Right ventricle myocardium inferior (tissue), 1 donor: ENCODE results near the gene ALDH1L2. TPM values are rescaled to one million over a fixed set of nuclear protein-coding genes. Genes with fewer than 3 reads are reported as not detected.

Experiments used
- ATAC-seq: fragments of 200-7000 bp; cut with Tn5 transposase; one replicate; pipeline ENCODE4 v1.9.1; 2020; ENCODE audit warnings: mild to moderate bottlenecking, moderate library complexity
- DNase-seq: peaks from one replicate; pipeline ENCODE4 v3.0.0; 2021; ENCODE audit errors: missing footprints
- intact Hi-C: fragments of 100-400 bp; cut with DNase I; formaldehyde crosslinking; loops from one replicate; pipeline ENCODE4 v1.11.0; 2022
- total RNA-seq: library from RNA; stranded (reverse); fragmentation: NEBNext Ultra II Directional; extraction: Animal tissue kit (Norgen Biotek cat#: 25700); gene quantifications from one replicate; pipeline ENCODE4 v1.2.1, GENCODE V29; 2021
- donor health status: DM: no; HTN: yes; CAD: no; lungs with severe emphysema.

Gene ALDH1L2
- total RNA-seq, 1 donor from 2014 or later, result 2.7 TPM

- intact Hi-C loops, result no loop called here
- ATAC-seq (no peak), DNase-seq (no peak)
Measured at GRCh38 chr12:105048315-105048714, 35.9 kb downstream of the ALDH1L2 start.

- DNase-seq, result no peak
- intact Hi-C loops, result no loop called here
- no peak for ATAC-seq
Measured at GRCh38 chr12:105047308-105047707, 37.0 kb downstream of the ALDH1L2 start.

DNA sequence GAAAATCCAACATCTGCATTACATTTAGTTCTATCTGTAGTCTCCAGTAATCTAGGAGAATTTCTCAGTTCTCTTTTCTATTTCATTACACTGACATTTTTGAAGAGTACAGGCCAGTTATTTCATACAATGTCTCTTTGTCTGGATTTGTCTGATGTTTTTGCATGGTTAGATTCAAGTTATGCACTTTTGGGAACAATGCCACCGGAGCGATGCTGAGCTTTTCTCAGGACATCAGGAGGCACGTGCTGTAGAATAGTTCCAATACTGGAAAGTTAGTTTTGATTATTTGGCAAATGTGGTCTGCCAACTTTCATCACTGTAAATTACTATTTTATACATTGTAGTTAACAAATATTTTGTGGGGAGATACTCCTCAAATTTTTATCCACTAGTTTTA, 43.1 kb downstream of the ALDH1L2 start:
- DNase-seq, result no peak
- no peak for ATAC-seq
- intact Hi-C loops, result no loop called here

- DNase-seq, result no peak
- intact Hi-C loops, result no loop called here
- no peak for ATAC-seq
Measured at GRCh38 chr12:105040476-105040875, 43.8 kb downstream of the ALDH1L2 start.

GRCh38 chr12:105036937-105037649, 47.2 kb downstream of the ALDH1L2 start:
- intact Hi-C loops, result no loop called here
- DNase-seq, result no peak
- no peak for ATAC-seq

DNA sequence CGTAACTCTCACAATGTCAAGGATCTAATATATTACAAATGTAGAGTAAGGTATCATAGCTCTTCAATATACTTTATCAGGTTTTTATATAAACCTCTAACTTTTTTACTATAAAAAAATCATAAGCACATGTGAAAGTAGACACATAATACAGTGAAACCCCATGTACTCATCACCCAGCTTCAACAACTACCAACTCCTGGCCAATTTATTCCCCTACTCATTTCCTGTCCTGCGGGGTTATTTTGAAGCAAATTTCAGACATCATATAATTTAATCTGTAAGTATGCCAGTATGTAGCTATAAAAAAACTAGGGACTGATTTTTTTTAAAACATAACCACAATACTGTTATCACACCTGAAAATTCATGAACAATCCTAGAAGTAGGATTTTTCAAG, 50.4 kb downstream of the ALDH1L2 start:
- DNase-seq (no peak), ATAC-seq (no peak)
- intact Hi-C loops, result no loop called here

DNA sequence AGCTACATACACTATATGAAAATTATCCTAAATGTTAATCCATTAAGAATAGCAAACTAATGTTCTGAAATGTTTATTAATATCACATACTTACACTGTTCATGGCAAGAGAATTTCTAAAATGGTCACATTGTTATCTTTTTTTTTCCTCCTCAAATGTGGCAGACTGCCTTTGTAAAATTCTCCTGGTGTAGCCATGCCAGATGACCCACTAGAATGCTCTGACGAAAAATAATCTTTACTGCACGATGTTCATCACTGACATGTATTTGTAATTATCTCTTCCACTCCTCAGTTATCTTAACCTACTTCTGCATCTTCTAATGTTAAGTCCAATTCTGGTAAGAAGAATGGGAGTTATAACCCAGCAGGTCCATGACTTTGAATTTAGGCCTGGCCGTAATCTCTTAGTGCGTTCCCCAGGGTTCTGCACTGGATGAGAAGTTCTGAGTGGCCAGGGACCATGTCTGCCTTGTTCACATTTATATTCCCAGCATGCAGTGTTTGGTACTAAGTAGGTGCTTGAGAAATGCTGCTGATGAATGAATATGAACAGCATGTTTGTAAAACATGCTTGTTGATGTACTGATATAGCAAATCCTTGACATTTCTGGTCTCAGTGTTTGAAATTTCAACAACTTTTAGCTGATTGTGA, 51.4 kb downstream of the ALDH1L2 start:
- no peak for DNase-seq
- intact Hi-C loops, result no loop called here
- ATAC-seq, result no peak

- ATAC-seq (no peak), DNase-seq (no peak)
- intact Hi-C loops, result no loop called here
Measured at GRCh38 chr12:105030820-105031807, 53.1 kb downstream of the ALDH1L2 start.

DNA sequence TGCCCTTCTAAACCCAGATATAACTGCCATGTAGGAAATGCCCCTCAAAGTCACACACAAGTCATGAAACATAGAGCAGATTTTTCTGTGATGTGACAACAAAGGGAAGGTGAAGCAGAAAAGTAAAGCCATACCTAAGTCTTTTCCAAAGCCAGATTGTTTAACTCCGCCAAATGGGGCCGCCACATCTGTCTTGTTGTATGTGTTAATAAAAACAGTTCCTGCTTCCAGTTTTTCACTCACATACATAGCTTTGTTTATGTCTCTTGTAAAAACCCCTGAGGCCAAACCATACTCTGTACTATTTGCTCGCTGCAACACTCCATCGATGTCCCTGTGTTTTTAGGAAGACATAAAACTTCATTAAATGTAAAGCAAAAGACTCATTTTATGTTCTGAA, 57.8 kb downstream of the ALDH1L2 start:
- intact Hi-C loops, result no loop called here
- no peak for ATAC-seq
- DNase-seq, result no peak

GRCh38 chr12:105025890-105026289, 58.4 kb downstream of the ALDH1L2 start:
- no peak for DNase-seq
- intact Hi-C loops, result no loop called here
- peak; percentile 87 for ATAC-seq

DNA sequence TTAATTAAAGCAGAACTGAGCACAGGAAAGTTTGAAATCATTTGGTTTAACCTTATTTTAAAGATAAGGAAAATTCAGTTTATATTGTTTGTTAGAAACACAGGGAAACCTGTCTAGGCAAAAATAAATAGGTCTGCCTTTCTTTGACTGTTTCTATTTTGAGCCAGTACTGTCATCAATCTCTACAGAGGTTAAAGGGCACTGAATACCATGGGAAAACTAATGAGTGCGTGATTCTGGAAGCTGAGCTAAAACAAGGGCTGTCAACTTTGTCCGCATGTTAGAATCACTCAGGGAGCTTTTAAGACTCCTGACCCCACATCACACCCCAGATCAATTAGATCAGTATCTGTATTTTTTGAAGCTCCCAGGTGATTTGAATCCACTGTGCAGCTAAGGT, 59.3 kb downstream of the ALDH1L2 start:
- intact Hi-C loops, result no loop called here
- DNase-seq (no peak), ATAC-seq (no peak)

DNA sequence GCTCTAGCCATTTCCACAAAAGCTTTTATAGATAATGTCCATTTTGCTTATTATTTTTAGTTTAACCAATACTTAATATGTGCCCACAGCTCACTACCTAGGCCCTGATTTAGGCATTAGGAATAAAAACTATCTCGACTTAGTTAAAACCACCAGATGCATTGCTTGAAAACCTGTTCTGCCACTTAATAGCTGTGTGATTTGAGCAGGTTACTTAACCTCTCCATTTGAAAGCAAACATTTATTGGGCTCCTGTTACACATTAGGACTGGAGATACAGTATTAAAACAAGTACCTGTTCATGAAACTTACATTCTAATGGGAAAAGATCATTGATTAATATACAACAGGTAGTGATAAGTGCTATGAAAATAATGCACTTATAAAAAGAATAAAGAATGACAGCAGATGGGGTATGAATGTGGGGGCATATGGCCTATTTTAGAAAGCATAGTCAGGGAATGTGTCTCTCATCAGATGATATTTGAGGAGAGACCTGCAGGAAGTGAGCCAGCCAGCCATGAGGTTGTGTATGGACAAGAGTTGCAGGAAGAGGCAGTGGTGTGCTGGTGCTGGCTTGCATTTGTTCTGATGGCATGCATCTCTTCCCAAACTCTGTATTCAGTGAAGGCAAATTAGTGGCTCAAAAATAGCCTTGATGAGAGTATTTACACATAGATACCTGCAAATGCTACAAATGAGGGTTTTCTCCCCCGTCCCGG, 63.9 kb downstream of the ALDH1L2 start:
- intact Hi-C loops, result no loop called here
- ATAC-seq, result no peak
- no peak for DNase-seq

DNA sequence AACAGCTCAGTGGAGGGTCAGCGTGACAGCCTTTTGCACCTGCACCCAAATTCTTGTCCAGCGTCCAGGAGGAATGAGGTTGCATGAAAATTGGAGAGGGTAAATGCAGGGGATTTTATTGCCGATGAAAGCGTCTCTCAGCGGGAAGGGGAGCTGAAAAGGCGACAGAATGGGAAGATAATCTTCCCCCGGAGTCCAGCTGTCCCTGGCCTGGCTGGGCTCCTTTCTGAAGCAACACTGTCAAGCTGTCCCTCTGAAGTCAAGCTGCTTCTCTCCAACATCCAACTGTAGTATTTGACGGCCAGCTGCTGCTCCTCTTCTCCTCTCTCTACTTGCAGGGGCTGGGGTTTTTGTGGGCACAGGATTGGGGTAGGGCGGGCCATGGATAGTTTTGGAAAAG, 65.5 kb downstream of the ALDH1L2 start:
- no peak for ATAC-seq
- intact Hi-C loops, result no loop called here

DNA sequence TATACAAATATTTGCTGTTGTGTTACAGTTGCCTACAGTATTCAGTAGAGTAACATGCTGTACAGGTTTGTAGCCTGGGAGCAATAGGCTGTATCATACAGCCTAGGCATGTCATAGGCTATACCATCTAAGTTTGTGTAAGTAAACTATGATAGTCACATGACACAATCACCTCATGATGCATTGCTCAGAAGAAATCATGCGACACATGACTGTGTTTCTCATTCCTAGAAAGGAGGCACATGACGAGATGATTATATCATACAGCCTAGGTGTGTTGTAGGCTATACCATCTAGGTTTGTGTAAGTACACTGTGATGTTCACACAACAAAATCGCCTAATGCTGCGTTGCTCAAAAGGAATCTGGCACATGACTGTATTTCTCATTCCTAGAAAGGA, 66.2 kb downstream of the ALDH1L2 start:
- no peak for DNase-seq
- ATAC-seq, result no peak
- intact Hi-C loops, result no loop called here

More for the DNA sequence above, 65.5 kb downstream of the ALDH1L2 start:
- no peak for DNase-seq

DNA sequence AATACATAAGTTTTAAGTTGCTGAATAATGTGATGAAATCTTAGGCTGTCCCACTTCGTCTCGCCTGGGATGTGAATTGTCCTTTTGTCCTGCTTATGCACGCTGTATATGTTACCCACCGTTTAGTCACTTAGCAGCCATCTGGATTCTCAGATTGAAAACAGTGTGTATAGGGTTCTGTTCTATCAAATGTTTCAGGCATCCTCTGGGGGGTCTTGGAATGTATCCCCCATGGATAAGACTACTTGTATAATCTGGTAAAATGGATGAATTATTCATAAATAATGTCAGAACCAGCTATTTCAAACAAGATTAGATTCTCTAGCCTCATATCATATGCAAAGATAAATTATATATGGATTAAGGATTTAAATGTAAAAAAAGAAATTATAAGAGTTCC, 68.7 kb downstream of the ALDH1L2 start:
- intact Hi-C loops, result no loop called here
- ATAC-seq (no peak), DNase-seq (no peak)

DNA sequence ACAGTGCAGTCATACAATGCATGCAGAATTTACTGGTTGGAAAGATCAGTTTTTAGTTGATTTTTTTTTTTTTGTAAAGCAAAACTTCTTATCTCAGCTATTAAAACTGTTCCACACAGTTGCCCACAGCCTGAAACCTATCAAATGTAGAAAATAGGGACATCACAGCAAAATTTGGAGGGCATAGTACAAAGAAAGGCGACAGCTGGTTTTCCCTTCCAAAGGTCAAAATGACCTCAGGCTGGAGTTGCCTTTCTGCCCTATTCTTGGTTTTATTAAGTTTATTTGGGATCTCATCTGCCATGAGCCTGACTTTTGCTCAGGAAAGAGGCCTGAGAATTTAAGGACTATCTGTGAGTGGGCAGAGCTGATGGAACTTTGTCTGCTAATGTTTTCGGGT, 69.7 kb downstream of the ALDH1L2 start:
- ATAC-seq, result no peak
- intact Hi-C loops, result no loop called here
- no peak for DNase-seq

DNA sequence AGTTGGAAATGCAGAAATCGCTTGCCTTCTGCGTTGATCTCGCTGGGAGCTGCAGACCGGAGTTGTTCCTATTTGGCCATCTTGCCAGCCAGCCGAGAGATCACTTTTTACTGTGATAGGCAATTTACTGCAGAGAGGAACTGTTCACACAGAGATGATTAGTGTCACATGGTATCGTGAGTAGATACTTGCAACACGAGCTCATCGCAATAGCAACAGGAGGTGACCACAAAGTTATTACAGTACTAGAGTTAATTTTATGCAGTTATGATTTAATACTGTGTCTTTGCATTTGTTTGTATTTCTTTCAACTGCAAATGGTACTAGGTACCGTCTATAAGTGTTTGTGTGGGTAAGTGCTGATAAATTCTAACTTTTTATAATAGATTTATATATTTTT, 70.4 kb downstream of the ALDH1L2 start:
- DNase-seq (no peak), ATAC-seq (no peak)
- intact Hi-C loops, result no loop called here

DNA sequence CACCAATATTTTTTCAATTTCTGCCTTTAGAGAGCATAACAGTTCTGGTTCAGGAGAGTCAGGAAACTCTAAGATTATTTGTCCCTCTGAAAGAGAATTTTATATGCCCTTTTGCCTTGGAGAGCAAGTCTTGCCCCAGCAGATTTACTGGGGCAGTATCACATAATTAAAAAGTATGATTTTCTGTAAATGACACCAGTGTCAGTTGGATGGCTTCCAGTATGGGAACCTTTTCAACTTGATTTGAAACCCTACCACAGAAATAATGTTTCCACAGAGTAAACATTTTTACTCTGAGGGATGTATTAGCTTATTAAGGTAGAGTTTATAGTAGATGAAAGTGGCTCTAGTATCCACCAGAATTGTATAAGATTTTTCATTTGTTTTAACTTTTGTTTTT, 82.8 kb downstream of the ALDH1L2 start:
- no peak for ATAC-seq
- intact Hi-C loops, result no loop called here

DNA sequence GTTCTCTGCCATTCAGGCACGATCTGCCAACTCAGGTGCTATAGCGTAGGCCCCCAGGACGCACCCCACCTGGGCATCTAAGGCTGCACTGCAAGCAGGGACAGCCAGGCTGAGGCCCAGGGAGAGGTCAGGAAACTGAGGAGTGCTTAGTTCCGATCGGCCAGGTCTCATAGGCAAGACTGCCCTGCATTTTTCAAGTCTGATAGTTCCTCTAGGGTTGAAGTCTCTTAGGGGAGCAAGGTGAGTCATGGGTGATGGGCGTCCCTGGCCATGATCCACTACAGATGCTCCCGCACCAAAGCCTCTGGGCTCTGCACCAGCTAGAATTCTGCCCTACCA, 84.9 kb downstream of the ALDH1L2 start:
- DNase-seq (peak; percentile 50), ATAC-seq (no peak)
- intact Hi-C loops, result no loop called here

More for the DNA sequence above, 82.8 kb downstream of the ALDH1L2 start:
- DNase-seq, result no peak
